Activated CD4-positive, alpha-beta T cell treated with anti-CD3 and anti-CD28 coated beads for 1 hour (primary cell): ENCODE measurements around the gene NCOA5.

Experiments
- DNase-seq: peaks from one replicate; pipeline ENCODE4 v3.0.0-alpha.2; 2020

NCOA5 gene

DNA sequence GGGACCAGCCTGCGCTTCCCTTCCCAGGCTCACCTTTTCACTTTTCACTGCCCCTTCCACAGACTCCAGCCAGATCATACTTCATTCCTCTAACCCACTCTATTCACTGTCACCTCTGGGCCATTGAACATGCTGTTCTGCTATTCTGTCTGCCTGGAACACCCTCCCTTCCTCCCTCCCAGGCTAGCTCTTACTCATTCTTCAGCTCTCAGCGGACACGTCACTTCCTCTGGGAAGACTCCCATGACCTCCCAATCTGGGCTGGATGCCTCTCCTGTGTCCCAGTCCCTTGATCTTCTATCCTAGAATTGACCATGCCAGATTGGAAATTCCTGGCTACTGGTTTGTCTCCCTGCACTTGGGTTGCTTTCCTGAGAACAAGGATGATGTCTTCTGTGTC, 55.7 kb downstream of the NCOA5 start:
- DNase-seq = no peak

DNA sequence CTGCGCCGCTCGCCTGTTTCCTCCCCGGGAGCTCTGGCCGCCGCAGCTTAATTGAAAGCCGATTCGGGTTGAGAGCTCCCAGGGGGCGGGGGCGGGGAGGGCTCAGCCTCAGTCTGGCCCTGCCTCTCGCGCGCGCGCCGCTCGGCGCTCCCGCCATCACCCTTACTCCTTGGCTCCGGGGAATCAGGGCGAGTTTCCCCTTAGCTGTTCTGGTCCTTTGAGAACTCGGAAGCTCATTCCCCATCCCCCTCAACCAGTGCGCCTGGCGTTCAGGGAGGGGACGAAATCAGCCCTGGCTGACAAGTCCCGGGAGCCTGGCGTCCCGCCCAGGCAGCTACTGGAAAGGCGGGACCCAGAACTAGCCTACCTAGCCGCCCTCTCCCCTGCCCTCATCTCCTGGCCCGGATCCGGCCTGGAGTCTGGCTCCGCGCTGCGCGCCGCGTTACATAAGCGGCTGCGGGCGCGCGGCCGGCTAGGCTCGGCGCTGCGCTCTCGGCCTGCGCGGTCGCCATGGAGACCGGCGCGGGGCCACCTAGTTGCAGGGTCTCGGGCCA, 58.0 kb downstream of the NCOA5 start:
- DNase-seq = no peak

DNA sequence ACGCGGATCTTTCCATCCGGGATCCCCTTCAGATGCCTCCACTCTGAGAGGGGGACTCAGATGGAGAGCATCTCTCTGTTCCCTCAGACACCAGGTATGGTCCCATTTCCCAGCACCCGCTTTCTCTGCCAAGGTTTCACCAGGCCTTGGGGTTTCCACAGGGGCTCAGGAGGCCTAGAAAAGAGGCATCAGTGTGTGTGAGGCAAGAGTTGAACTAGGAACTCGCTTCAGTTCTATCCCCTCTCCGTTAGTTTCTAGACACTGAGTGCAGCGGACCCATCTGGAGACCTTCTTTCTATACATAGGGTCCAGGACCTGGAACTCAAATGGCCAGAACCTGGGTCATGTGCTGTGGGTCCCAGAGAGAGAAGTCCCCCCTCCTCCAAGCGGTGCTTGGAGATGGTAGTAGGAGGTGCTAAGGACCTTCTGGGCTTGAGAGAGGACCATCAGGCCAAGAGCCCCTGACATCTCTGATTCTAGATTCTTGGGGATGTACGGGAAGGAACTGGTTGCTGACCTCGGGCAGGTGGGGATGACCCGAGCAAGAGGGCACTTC, 58.7 kb downstream of the NCOA5 start:
- no peak for DNase-seq

DNA sequence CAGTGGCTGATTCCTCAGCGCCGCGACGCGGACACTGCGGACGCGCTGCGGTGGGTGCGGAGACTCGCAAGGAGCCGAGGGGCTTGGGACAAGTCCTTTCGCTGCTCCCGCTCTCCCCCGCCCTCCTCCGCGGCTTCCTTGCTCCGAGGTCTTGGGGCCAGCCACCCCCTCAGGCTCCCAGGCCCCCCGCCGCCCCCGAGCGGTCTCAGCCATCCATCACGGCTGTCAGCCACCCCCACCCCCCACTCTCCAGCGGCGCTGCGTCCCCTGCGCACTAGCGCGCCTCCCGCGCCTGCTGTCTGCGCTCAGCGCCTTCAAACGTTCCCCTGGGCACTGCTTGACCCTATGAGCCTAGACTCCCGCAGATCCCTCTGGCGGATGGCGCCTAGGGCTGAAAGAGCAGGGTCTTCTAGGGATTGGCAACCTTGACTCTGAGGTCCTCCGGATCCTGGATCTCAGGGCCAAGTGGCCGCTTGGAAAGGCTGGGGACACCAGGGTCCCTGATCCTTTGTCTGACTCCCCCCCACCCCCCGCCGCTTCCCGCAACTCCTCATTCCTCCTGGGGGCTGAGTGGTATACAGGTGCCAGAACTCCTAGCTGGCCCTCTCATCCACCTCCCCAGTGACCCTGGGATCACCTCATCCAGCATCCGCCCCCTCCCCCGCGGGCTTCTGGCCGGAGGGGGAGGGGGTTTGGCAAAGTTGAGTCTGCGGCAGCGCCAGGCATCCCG, 59.3 kb downstream of the NCOA5 start:
- no peak for DNase-seq

DNA sequence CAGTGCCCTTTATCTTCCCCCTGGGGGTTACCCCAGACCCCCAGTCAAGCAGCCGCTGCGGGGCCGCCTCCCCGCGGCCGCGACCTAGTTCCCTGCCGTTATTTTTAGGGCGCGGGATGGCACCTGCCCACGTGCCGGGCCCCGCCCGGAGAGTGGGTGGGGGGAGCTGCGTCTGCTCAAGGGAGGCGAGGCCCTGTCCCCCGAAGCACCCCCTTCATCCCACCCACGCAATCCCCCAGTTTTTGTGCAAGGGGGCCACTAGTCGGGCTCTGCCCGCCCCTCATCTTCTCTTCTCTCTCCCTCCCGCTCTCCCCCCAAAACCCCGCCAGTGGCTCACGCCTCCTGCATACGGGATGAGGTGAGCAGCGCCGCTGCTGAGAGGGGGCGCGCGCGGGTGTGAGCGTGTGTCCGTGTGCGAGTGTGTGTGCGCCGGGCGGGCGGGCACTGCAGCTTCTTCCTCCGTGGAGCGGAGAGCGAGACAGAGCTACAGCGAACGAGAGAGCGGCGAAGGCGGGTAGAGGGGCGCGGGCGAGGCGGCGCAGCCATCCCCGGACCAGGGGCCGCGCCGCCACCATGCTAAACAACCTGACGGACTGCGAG, 60.9 kb downstream of the NCOA5 start, which contains the start of gene SLC12A5:
SLC12A5 (plus strand) TSS at position 444 of the 600 bp plus-strand sequence; CDS start at position 574, 130 bp downstream.
- DNase-seq = no peak

DNA sequence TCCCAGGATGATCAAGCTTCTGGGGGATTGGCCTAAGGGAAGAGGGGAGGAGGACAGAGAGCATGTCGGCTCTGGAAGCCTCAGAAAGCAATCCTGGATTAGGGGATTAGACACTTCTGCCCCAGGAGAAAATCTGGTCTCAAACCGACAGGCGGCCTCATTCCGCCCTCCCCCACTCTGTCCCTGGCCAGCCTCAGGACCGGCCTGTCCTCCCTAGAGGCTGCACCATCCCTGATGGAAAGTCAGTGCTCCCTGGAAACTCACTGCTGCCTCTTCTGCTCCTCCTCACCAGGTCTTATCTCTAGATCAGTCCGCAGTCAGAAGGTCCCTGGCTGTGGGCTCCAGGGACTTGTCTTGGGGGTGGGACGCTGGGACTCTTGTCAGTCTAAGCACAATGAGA, 61.7 kb downstream of the NCOA5 start:
- no peak for DNase-seq

DNA sequence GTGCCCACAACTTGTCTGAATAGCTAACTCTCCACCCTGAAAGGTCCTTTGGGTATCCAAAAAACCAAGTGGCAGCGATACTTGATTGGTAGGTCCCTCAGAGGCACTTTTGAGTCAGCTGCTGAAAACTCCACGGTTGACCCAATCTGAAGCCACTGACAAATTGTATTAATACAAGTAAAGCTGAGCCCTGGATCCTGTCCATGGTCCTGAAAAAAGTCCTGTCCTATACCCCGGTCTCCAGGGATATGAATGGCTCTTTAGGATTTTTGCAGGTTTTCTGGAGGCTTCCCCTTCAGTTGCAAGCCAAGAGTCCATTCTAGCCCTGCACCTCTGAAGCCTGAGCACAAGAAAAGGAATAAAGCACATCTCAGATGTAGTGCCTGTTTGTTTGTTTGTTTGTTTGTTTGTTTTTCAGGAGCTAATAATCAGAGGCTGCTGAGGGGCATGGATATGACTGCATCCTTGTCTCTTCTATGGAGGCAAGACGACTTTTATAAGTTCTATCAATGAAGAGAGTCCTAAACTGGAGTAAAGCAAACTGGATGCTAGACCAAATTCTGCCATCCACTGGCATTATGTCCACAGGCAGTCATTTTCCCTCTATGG, 62.4 kb downstream of the NCOA5 start:
- DNase-seq = no peak

DNA sequence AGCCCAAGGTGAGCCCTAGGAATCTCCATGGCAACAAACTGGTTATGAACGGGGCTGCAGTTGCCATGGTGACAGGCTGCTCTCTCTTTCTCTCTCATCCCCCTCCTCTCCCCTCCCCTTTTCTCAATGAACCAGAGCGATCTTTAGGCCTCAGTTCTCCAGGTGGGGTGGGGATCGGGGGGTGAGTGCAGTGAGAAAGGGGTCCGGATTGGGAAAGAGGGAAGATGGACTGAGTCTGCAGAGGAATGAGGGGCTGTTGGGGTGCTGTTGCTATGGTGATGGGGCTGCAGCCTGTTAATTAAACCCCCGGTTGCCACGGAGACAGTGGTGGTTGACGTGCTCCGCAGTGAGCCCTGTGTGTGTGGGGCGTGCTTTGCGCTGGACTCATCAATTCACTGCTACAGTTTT, 64.4 kb downstream of the NCOA5 start:
- DNase-seq = no peak

DNA sequence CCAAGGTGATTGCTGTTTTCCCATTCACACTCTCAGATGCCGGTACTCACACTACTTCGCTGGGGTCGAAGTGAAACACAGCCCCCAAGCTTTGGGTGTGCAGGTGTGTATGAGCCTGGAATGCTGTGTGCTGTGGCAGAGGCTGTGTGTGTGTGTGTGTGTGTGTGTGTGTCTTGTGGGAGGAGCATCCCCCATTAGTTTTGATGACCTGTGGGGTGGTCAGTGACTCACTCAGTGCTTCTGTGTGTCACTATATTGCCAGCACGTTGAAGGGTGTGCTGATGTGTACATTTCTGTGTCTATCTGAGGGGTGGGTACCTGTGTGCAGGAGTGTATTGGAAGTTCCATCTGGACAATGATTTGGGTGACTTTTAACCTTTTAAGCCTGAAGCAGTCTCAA, 65.8 kb downstream of the NCOA5 start:
- no peak for DNase-seq

DNA sequence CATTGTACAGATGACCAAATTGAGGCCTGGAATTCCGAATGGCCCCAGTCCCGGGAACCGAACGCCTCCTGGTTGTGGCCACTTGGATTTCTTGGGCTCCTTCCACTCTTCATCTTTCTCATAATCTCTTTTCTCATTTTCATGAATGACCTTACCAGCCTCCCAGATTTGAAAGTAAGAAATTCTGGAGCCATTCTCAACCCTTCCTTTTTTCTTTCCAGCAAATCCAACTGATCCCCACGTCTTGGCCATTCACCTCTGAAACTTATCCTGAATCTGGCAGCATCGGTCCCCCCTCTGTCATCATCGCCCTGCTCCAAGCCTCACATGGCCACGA, 66.6 kb downstream of the NCOA5 start:
- no peak for DNase-seq

DNA sequence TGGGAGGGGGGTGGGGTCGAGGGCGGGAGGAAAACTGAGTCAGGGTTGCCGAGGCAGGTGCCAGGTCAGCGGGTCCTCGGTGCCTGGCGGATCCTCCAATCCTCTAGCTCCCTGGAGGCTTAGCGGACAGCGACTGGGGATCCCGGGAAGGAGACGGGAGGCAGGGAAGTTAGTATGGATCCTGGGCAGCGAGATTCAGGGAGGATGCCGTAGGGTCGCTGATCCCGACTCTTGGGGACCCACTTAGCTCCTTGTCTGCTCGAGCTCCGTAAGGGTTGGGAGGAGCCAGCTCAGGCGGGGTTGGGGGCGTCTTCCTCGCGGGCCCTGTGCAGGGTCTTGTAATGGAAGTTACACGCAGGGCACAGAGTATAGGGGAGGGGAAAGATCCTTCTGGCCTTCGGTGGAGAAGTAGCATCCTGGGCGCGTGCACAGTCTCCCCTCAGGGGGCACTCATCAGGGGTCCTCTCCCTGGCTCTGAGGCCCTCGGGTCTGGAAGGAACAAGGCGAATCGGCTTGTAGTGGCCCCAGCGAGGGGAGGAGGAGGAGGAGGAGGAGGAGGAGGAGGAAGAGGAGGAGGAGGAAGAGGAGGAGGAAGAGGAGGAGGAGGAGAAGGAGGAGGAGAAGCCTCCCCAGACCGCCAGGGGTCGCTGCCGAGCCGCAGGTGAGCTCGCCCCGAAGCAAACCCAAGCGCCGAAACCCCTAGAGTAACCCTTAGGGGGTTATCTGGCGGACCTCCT, 67.2 kb downstream of the NCOA5 start:
- DNase-seq = peak; percentile 58

DNA sequence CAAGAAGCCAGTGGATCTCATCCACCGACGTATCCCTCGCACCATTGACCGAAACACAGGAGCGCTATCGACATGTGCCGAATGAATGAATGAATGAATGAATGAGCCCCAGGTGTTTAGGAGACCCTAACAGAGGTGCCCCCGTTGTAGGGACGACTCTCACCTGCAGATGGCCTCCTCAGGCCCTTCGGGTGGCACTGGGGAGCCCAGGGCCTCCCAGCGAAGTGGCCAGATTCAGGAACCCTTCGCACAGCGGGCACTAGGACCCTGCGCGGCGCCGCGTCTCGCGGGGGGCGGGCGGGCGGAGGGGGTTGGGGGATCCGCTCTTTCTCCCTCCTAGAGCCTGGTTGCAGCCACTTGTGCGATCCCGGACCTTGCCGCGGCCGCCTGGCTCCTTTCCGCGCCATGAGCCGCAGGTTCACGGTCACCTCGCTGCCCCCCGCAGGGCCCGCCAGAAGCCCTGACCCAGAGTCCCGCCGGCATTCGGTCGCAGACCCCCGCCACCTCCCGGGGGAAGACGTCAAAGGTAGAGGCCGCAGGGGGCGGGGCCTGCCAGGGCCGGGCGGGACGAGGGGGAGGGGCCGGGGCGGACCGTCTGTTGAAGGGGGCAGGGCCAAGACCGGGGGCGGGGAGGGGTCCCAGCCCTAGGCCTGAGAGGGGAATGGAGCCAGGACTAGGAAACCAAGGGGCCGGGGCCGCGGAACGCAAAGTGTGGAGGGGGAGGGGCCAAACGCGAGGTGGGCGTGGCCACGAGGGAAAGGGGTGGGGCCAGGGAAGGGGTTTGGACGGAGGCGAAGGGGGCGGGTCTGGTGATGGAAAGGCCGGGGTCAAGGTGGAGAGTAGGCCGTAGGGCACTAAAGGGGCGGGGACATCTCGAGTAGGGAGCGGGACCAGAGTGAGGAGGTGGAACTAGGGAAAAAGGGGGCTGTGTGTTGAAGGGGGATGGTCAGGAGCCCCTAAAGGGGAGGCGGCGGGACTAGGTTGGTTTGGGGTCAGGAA, 68.1 kb downstream of the NCOA5 start:
- DNase-seq = no peak

DNA sequence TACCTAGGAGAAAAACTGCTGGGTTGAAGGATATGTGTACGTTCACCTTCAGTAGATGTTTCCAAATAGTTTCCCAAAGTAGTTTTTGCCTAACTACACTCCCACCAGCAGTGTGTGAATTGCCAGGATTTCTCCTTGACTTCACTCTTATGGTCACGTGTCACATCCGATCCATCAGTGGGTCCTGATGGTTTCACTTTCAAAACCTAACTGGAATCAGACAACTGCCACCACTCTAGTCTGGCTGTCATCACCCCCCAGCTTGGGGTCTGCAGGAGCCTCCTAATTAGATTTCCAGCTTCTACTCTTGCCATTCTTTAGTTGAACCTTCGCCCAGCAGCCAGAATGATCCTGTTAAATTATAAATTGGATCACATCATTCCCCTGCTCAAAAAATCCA, 69.2 kb downstream of the NCOA5 start:
- DNase-seq = no peak

DNA sequence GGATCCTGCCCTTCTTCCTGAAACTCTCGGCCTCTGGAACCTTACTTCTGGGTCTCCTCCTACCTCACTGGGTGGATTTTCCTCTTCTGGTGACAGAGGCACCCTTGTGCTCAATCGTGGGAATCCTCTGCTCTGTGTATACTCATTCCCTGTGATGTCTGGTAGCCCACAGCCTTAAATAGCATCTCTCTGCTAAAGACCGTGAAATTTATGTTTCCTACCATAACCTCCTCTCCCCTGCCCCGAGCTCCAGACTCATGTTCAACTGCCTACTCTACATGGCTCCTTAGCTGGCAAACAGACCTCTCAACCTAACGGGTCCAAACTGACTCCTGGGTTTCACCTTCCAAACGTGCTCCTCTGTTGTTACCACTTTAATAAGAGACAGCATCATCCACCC, 71.2 kb downstream of the NCOA5 start:
- DNase-seq = no peak

DNA sequence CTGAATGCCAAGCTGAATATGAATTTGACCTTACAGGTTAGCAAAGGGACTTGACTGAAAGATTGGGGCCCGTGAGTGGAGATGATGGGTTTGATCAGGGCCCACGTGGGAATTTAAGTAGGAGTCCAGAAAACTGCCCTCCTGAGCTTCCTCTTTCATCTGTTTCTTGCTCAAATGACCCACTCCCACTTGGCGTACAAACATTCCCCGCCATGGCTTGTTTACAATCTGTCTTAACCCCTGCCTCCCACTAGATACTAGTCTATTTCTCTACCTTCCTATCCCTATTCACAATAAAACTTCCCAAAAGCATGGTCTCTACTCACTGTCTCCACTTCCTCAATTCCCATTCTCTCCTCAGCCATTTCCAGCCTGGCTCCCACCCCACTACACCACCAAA, 71.7 kb downstream of the NCOA5 start:
- no peak for DNase-seq

DNA sequence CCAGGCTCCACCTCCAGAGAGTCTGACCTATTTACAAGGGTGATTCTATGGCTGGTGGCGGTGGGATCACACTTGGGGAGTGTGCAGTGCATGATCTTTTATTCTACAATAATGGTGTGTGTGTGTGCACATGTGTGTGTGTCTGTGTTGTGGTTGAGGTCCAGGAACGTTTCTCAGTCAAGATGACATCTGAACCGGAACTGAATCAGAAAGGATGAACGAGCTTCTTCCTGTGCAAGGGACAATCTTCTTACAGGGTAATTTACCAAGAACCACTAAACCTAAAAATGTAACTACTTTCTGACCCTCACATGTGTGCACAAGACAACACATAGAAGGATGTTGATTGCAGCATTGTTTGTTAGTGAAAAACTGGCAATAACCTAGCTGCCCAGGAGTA, 72.5 kb downstream of the NCOA5 start:
- DNase-seq = no peak

DNA sequence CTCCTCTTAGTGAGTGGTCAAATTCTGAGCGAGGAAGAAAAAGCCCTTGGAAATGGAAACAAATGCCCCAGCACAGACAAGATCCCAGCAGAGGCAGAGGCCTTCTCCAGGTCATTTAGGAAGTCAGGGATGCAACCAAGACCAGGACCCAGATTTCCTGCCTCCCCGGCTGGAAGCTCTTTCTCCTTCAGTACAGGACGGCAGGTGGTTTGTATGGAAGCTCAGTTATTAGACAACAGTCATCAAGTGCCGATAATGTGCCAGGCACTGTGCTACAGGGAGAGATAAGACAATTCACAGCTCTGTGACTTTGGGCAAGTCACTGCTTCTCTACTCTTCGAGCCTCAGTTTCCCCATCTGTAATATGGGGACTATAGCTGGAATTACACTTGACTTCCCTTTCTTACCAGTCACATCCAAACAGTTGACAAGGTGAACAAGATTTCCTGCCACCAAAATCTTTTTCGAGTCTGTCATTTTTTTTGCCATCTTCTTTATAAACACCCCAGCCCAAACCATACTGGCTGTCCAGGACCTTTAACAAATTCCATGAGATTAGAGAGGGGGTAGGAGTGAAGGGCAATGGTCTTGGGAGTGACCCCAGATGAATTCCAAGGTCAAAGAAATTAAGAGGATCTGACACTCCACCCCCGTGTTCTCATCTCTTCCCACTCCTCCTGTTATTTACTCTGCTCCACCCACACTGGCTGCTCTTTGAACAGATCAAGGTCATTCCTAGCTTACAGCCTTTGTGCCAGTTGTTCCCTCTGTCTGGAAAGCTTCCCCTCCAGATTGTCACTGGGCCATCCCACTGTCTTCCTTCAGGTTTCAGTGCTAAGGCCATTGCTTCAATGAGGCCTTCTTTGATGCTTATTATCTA, 75.0 kb downstream of the NCOA5 start:
- no peak for DNase-seq

DNA sequence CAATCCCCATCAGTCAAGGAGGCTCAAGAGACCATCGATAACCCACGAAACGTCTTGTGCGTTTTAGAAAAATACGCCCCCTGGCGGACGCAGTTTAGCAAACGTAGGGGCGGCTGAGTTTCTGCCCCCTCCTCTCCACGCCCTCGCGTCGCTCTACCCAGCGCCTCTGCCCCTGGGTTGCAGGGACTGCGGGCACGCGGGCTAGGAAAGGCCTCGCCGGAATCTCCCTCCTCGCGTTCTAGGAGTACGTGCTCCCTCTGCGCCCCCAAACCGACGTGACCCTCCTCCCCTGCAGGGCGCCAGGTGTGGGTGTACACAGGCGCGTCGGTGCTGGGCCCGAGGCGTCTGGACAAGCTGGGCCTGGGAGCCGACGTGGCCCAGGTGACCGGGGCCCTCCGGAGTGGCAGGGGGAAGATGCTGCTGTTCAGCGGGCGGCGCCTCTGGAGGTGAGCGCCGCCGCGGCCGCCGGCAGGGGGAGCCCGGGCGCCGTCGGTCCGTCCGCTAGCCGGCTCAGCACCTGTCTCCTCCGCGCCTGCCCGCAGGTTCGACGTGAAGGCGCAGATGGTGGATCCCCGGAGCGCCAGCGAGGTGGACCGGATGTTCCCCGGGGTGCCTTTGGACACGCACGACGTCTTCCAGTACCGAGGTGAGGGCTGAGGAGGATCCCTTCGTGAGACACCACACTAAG, 75.8 kb downstream of the NCOA5 start:
- peak; percentile 51 for DNase-seq

DNA sequence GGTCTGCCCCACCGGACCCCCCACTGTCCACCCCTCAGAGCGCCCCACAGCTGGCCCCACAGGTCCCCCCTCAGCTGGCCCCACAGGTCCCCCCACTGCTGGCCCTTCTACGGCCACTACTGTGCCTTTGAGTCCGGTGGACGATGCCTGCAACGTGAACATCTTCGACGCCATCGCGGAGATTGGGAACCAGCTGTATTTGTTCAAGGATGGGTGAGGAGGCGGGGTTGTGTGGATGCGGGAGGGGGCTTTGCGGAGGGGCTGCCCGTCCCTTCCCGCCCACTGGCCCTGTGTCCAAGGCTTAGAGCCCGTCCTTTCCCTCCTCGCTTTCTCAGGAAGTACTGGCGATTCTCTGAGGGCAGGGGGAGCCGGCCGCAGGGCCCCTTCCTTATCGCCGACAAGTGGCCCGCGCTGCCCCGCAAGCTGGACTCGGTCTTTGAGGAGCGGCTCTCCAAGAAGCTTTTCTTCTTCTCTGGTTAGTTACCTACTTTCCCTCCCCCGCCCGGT, 76.4 kb downstream of the NCOA5 start:
- no peak for DNase-seq

DNA sequence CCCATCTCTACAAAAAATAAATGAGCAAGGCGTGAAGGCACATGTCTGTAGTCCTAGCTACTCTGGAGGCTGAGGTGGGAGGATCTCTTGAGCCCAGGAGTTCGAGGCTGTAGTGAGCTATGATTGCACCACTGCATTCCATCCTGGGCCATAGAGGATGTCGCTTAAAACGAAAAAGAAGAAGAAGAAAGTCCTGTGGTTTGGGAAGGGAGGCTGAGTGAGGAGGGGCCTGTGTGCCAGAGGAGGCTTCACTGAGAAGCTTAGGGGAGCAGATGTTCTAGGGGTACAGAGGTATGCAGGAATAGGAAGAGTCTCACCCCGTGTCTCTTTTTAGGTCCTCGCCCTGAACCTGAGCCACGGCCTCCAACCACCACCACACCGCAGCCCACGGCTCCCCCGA, 76.8 kb downstream of the NCOA5 start:
- DNase-seq = no peak
